GM18907 (cell line): ENCODE measurements around the gene COPE.
"Not testable (repeated sequence)": the region's sequence is repeated elsewhere in the genome, so short reads cannot be mapped to it uniquely, and the experiment has no call there.

ENCODE experiments used
- ATAC-seq: cut with Tn5 transposase; IDR thresholded peaks from one replicate; pipeline ENCODE4 v1.9.1; 2021; ENCODE audit warnings: mild to moderate bottlenecking, moderate library complexity; ENCODE audit not compliant: unreplicated experiment

Gene COPE

DNA sequence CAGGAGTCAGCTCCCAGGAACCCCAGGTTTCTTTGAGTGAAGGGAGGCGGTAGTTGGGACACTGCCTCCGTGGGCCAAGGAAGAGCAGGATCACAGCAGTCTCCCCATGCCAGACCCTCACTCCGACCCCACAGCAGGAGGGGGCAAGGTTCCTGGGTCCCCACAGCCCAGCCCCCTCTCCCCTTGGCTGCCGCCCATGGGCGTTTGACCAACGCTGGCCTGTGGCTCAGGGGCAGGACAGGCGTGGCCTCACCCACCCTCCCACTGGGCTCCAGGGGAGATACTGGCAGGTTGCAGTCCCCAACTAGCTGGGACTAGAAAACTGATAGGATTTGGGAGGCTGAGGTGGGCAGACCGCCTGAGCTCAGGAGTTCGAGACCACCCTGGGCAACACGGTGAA, 9.2 kb downstream of the COPE start:
- ATAC-seq = no peak

- no peak for ATAC-seq
Observed at GRCh38 chr19:18908917-18909619, 10.1 kb downstream of the COPE start.

- ATAC-seq = no peak
Observed at GRCh38 chr19:18906605-18907519, 12.3 kb downstream of the COPE start.

DNA sequence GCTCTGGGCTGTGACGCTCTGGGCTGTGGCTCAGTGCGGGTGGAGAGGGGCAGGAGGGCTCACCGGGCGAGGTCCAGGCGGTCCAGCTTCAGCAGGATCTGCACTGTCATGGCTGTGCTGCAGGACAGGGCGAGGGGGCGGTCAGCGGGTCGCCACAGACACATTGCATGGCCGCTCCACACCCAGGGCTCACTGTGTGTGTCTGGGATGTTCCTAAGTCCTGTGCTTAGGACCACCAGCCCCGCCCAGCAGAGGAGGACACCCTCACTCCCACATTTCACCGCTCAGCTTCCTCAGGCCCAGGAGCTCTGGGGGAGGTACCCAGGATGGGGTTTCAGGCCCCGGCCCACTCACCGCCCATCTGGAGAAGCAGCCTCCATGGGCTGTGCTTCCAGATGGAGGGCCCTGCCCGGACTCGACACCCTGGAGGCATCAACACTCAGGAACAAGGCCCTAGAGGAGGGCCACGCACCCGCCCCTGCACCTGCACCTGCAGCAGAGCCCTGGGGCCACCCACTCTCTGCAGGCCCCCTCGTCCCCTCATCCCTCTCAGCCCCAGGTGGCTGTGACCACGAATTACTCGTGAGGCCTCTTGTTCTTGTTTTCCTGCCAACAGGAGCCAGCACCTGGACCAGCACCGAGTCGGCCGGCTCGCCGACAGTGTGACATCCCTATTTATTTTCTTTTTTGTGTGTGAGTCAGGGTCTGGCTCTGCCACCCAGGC, 13.5 kb downstream of the COPE start:
- ATAC-seq = no peak

DNA sequence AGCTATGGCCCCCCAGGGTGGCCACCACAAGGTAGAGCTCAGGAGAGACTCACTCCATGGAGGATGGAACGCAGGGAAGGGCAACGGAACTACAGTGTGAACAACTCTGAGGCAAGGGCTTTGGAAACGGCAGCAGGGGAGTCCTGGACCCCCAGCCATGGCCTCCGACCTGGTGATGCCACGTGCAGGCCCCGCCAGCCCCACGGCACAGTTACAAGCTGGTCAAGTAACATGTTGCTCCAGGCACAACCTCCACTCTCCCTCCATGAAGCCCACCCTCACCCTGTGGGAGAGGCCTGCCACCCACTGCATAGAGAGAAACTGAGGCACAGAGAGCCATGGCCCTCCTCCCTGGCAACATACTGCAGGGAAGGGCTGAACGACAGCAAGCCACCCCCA, 14.1 kb downstream of the COPE start:
- no peak for ATAC-seq

- ATAC-seq = no peak
Observed at GRCh38 chr19:18904334-18905057, 14.7 kb downstream of the COPE start.

DNA sequence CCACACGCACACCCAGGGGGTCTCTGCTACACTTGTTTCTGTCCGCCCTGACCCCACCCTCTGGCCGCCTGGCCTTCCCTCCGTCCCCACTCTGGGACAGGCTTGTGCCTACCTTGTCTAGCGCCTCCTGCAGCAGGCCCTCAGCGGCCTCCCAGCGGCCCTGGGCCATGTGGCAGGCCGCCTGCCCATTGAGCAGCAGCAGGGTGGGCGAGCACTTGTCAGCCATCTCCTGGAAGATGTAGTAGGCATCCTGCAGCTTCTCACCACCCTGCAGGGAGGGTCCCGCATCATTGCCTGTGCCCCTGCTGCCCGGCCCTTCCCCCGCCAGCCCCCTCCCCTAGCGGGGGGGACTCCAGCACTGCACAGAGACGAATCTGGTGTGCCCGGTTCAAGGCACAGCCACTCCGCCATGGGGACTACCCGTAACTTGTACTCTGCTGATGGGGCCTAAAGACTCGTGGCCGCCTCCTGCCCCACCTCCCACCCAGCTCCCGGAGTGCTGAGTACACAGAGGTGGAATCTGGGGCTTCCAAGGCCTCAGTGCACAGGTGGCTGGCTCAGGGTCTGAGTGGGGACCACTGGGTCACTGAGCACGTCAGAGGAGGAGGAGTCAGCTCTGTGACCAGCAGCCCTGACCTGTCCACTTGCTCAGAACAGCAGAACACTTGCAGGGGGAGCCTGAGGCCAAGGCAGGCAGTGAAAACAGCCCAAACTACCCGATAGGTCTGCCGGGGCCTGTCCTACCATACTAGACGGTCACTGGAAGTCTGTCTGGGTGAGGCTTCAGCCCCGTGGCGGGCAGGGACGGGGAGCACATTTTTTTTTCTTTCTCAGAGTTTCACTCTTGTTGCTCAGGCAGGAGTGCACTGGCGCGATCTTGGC, 15.8 kb downstream of the COPE start:
- ATAC-seq = no peak

DNA sequence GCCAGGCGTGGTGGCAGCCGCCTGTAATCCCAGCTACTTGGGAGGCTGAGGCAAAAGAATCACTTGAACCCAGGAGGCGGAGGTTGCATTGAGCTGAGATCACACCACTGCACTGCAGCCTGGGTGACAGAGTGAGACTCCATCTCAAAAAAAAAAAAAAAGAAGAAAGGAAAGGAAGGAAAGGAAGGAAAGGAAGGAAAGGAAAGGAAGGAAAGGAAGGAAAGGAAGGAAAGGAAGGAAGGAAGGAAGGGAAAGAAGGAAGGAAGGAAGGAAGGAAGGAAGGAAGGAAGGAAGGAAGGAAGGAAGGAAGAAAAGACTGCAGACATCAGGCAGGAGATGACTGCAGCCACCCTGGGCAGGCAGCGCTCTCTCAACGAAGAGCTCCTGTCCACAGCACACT, 16.7 kb downstream of the COPE start:
- not testable (repeated sequence) for ATAC-seq

DNA sequence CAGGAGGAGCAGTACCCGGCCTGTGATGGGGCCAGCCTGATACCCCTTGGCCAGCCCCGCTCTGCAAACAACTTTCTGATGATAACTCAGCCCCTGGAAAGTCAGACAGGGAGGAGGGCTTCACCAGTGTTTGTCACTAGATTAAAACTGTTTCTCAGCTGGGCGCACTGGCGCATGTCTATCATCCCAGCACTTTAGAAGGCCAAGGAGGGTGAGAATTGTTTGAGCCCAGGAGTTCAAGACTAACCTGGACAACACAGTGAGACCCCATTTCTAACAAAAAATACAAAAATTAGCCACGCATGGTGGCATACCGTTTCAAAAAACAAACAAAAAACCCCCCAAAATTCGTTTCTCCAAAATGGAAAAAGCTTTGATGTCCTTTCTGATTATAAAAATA, 17.7 kb downstream of the COPE start:
- no peak for ATAC-seq

DNA sequence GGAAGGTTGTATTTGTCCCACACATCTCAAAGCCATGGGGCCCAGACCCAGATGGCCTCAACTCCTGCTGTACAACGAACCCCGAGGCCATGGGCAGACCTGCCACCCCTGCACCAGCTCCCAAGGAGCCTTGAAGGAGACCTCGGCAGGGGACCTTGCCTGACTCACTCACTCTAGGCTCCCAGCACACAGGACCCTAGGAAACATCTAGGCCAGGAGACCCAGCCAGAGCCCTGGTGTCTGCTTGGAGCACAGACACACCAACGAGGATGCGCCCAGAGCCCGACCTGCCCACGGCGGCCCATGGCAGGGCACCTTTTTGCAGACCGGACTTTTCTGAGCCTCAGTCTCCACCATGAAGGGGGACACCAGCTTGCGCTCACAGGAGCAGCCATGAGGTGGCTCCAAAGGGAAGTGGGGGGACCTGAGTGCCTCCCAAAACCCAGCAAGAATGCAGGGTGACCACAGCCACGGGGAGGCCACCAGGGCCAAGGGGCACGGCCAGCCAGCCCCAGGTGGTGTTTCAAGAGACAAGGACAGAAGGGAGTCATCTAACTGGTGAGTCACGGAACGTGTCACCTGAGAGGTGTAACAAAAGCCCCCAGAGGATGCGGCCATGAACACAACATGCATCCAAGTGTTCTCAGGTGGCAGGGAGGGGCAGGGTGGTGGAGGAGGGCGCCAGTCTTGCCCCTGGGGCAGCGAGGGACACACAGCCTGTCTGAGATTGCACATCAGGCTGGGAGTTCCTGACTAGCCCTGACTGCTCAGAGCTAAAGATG, 18.3 kb downstream of the COPE start:
- no peak for ATAC-seq

DNA sequence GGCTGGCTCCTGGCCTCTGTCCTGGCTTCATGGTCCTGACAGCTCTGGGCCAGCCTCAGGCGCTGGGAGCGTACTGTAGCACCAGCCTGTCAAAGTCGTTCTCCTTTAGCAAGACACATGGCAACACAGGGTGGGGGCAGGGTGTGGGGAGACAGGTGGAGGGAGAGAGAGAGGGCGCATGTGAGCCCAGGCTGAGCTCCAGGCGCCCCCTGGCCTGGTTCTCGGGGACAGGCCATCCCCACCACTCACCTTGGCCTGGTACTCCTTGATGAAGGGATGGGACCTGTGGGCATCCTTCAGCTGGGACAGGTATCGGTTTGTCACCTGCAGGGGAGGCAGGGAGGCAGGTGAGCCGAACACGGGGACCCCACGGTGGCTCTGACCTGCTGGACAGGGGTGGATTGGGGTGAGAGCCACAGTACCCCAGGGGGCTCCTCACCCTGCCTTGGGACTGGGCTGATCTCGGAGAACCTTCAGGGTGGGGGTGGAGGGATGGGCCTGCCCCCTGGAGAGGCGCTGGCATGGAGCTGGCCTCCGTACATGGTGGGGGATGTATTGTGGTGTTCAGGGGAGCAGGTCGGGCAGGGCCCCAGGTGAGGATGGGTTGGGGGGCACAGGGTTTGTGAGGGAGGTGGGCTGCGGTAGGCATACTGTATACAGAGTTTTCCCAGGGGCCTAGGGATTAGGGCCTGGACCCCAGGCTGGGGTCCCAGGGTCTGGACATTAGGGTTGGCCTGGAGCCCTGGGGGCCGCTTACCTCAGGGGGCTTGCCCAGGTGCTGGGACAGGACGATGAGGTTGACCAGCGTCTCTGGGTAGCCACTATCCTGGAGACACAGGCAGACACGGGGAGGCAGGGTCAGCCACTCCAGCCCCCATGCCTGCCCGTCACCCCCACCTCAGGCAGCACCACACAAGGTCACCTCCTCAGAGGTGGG, 19.3 kb downstream of the COPE start:
- no peak for ATAC-seq

- ATAC-seq = no peak
Observed at GRCh38 chr19:18898607-18899408, 20.4 kb downstream of the COPE start.

DNA sequence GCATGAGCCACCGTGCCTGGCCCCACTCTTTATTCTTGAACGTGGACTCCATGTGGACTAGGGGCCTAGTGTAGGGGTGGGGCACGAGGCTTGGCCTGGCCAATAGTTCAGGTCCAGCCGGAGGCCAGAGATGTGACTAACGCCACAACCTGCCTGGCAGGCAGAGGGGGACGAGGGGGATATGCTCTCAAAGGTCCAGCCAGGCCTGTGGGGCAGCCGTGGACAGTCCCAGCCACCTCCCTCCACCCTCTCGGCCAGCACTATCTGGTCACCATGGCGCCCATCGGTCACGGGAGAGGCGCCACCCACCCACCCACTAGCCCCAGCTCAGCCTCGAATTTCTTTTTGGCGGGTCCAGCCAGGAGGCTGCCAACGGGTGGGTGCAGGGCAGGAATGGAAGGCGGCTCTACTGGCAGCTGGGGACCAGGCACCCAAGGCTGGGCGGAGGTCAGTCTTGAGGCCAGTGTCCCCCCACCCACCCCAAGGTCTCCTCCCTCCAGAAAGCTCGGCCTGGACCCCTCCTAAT, 21.0 kb downstream of the COPE start:
- no peak for ATAC-seq

GRCh38 chr19:18897094-18898029, 21.8 kb downstream of the COPE start:
- ATAC-seq = no peak

GRCh38 chr19:18896421-18896841, 22.8 kb downstream of the COPE start:
- ATAC-seq = no peak

DNA sequence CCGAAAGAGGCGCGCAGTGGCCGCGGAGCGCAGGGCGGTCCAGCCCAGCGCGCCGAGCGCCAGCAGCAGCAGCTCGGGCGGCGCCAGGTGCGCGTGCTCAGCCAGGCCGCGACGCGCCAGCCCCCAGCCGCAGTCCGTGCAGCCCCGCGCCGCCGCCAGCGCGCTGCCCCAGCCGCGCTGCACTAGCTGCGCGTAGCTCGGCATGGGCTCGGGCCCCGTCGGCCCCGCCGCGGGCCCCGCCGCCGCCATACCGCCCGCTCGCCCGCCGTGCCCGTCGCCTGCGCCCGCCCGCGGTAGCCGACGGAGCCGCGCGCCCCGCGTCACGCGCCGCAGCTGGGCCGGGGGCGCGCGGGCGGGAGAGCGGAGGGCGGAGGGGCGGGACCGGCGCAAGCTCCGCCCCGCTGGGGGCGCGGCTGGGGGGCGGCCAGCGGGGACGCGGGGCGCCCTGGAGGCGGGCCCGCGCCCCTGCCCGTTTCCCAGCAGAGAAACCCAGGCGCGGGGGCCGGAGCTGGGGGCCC, 23.3 kb downstream of the COPE start, which contains the start of gene CERS1:
Gene CERS1 (minus strand): TSS at position 335 of the 518 bp plus-strand sequence. CDS start 86 bp downstream, at position 249.
- no peak for ATAC-seq
